Measurements from ENCODE around the gene C6orf132.

C6orf132 gene

GRCh38 chr6:42104095-42104803, 38.2 kb downstream of the C6orf132 start:
- no peak for DNase-seq (ENCODE audit: low spot score)

- no peak for DNase-seq (ENCODE audit: low spot score)
Measured at GRCh38 chr6:42103753-42104094, 38.7 kb downstream of the C6orf132 start.

GRCh38 chr6:42103216-42103615, 39.2 kb downstream of the C6orf132 start:
- DNase-seq (ENCODE audit: low spot score): no peak

GRCh38 chr6:42101186-42101657, 41.2 kb downstream of the C6orf132 start:
- no peak for DNase-seq (ENCODE audit: low spot score)

- no peak for DNase-seq (ENCODE audit: low spot score)
Measured at GRCh38 chr6:42100029-42100901, 42.2 kb downstream of the C6orf132 start.

- no peak for DNase-seq (ENCODE audit: low spot score)
Measured at GRCh38 chr6:42099340-42100028, 42.9 kb downstream of the C6orf132 start.

GRCh38 chr6:42095776-42096541, 46.5 kb downstream of the C6orf132 start:
- DNase-seq (ENCODE audit: low spot score): no peak

- DNase-seq (ENCODE audit: low spot score): no peak
Measured at GRCh38 chr6:42095094-42095493, 47.3 kb downstream of the C6orf132 start.

GRCh38 chr6:42093582-42094329, 48.7 kb downstream of the C6orf132 start:
- no peak for DNase-seq (ENCODE audit: low spot score)

GRCh38 chr6:42091718-42092023, 50.7 kb downstream of the C6orf132 start:
- DNase-seq (ENCODE audit: low spot score): no peak

GRCh38 chr6:42090819-42091717, 51.4 kb downstream of the C6orf132 start:
- DNase-seq (ENCODE audit: low spot score): no peak

GRCh38 chr6:42088101-42088591, 54.3 kb downstream of the C6orf132 start:
- no peak for DNase-seq (ENCODE audit: low spot score)

GRCh38 chr6:42086046-42087035, 56.1 kb downstream of the C6orf132 start:
- DNase-seq (ENCODE audit: low spot score): no peak

- DNase-seq (ENCODE audit: low spot score): no peak
Measured at GRCh38 chr6:42084889-42085288, 57.5 kb downstream of the C6orf132 start.

GRCh38 chr6:42083530-42083929, 58.9 kb downstream of the C6orf132 start:
- DNase-seq (ENCODE audit: low spot score): no peak

GRCh38 chr6:42079941-42080464, 62.4 kb downstream of the C6orf132 start:
- no peak for DNase-seq (ENCODE audit: low spot score)

GRCh38 chr6:42078386-42078785, 64.0 kb downstream of the C6orf132 start:
- DNase-seq (ENCODE audit: low spot score): no peak

GRCh38 chr6:42075159-42075838, 67.1 kb downstream of the C6orf132 start:
- peak; percentile 89 for DNase-seq (ENCODE audit: low spot score)
